SK-N-DZ (cell line): ENCODE results near the gene MGMT.

ENCODE experiments used
- DNase-seq: peaks from one replicate; pipeline ENCODE4 v3.0.0-alpha.2; 2015; ENCODE audit warnings: low spot score

The MGMT gene

DNA sequence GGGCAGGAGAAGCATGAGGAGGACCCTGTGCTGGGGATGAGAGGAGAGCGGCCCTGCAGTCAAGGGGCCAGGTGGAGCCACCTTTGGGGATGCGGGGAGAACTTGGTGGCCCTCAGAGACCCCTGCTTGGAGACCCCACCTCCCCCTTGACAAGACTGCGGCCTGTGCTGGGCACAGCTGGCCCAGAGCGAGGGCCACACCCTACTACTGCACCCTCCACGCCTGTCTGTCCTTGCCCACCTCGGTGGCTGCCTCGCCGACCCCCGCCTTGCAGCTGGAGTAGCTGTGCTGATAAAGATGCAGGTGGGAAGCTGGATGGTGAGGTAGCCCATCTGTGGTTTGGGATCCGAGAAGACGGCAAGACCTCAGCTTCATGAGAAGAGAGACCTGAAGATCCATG, 186.8 kb downstream of the MGMT start:
- no peak for DNase-seq

DNA sequence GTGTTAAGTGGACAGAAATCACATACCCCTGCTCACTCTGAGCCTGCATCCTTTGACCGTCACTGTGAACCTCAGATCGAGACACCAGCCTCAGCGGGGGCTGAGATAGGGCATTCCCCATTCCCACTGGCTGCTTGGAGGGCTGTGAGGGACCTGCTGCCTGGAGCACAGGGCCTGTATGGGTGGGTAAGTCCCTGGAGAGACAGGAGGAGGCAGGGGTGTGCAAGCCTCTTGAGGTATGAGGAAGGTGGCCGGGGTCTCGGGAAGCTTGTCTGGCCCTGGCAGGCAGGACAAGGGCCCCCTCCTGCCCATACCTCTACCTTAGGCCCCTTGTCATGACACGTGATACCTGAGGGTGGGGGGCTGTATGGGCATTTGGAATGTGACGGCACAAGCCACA, 187.4 kb downstream of the MGMT start:
- DNase-seq, result no peak

DNA sequence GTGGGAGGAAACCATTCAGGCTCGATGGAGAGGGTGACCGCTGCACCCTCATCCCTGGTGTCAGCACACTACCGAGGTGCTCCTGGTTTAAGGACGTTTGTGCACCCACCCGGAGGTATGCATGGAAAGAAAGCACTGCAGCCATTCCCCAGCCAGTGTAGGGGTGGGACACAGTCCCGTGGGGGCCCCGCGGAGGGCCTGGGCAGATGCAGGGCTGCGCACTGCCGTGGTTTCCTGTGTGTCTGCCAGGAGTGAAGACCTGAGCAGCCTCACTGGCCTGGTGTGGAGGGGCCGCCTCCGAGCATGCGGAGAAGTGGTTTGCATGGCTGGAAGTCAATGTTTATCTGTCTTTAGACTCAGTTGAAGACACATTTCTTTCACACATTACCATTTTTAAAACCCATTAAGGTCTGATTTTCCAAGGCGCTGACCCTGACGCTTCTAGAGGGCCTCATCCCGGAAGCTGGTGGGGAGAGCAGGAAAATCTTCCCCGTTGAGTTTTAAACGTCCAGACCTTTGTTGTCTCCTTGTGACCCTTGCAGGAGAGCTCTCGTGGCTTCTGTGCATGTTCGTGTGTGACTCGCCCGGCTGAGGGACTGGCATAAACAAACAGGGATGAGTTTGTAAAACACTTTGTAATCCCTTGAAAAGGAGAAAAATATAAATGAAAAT, 188.1 kb downstream of the MGMT start:
- DNase-seq, result no peak

DNA sequence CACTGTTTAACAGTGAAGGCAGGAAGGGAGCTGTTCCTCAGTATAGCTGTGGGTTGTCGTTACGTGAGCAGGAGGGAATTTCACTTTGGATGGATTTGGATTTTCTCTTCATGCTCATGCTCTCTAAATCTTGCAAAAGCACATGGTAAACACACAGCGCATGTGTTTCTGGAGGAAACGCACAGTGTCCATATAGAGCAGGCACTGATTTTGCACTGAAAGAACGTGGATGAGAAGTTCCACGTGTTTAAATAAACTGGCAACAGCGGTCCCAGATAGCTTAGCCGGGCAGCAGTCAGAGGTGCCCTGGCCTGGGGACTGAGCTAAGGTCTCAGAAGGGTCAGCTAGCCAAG, 188.6 kb downstream of the MGMT start:
- DNase-seq, result no peak

DNA sequence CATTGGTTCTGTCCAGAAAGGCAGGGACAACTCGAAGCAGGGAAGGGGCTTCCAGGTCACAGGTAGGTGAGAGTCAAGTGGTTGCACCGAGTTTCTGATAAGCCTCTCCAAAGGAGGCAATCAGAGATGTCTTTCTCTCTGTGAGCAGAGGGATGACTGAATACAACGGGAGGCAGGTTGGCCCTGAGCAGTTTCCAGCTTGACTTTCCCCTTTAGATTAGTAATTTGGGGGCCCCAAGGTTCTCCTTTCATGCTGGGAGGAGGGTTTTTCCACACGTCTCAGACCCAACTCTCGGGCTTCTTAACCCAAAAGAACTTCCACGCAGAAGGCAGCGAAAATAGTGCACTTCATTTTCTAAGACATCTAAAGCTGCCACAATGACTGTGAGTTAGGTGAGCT, 189.6 kb downstream of the MGMT start:
- no peak for DNase-seq

DNA sequence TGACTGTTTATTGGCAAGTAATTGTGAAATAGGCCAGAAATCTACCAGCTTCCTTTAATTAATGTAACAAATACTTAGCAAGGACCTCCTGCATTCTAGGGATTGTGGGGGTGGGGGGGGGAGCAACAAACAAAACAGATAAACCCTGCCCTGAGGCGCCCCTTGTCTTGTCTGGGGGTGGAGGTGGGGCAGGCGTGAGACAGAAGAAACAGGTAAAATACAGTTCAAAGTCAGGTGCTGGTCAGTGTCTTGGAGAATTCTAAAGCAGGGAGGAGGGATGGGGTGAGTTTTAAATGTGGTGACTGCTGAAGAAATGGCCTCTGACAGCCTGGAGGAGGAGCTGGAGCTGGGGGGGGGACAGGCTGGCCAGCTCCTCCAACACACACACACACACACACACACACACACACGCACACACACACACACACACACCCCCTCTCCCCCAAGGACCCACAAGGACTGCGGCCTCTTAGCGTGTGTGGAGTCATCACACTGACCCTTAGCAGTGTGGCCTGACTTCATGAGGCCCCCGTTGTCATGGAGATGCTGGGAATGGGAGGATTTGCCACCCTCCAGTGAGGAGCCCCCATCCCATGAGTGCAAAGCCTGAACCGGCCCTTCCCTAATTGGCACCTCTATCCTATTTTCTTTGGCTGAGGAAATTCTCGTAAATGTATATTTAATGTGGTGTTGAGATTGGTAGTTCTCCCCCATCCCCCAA, 190.4 kb downstream of the MGMT start:
- no peak for DNase-seq

DNA sequence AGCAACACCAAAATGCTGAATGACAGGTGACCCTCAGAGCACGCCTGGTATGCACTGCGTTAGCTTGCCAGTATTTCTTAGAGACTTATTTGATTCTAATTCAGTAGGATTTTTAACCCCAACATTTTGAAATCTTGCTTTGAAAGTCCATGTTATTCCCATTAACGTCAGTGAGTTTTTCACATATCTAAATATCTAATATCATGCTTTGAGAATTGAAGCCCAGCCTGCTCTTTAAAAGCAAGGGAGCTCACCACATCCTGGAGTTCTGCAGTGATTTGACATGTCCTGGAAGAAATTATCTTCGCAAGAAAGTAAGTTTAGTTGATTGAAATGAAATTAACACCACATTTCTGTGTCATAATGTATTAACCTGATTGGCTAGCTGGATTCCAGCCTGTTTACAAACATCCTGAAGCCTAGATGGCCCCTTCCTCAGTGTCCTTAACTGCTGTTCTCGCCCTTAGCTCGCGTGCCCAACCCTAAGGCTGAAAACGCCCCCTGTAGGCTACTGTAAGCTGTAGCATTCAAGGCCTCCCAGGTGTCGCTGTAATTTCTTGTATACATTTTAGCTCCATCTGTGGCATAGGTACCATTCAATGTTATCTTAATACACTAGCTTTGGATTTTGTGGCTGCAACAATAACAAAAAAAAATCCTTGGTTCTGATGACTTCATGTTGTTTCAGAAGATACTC, 191.5 kb downstream of the MGMT start:
- DNase-seq, result peak; percentile 13

DNA sequence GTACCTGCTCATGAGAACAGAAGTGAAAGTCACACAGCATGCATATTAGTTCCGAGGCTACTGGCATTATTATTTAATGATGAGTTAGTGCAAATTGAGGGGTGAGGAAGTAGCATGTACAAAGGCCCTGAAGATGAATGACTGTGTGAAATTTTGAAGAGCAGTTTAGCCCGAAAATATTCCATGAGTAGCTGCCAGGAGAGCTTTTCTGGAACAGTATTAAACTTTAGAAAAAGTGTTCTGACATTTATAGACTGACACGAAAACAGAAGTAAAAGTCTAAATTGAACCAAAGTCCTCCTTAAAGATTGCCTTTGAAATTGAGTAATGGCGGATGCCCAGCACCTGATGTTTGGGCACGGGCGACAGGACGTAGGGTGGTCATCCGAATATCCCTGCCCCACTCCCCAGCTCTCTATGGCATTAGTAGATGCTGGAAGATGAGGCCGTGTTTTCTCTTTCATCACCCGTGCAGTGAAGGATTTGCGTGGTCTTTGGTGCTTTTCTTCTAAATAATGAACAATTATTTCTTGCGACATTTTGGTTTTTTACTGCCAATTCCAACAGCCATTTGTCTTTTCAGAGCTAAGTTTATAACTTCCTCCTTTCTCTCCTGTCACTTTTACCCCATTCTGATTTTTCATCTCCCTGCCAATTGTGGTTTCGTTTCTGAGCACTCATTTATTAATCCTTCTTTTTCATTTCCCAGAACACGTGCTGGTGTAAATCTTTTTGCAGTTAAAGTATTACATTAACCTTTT, 192.6 kb downstream of the MGMT start:
- no peak for DNase-seq

DNA sequence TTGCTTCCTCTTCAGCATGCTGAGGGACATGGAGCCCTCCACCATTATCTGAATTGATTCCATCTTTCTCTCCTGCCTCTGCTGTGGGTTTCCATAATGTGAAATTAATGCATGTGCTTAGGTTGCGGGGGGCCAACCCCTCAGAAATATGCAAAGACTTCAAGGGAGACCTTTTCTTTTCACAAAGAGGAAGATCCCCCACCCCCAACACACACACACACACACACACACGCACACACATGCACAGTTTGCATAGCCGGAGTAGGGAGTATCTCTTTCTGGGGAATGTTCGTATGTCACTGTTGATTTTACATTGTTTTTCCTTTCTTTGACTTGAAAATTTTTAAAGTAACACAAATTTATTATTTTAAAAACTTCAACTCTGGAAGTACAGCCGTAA, 193.5 kb downstream of the MGMT start:
- no peak for DNase-seq

DNA sequence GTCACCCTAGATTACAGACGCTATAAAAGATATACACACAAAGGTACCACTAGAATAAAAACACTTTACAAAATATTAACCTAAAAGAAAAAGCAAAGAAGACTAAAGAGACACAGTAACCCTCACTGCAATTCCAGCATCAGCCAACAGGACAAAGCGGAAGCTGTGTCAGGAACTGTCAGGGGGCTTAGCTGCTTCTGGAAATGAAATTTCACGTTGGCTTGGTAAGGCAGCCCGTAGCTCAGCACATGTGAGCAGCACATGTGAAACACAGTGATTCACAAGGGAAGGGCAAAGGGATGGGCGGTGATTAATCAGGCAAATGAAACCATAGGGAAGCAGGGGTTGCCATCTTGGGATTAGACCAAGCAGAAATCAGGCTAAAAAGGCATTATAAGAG, 195.4 kb downstream of the MGMT start:
- no peak for DNase-seq

DNA sequence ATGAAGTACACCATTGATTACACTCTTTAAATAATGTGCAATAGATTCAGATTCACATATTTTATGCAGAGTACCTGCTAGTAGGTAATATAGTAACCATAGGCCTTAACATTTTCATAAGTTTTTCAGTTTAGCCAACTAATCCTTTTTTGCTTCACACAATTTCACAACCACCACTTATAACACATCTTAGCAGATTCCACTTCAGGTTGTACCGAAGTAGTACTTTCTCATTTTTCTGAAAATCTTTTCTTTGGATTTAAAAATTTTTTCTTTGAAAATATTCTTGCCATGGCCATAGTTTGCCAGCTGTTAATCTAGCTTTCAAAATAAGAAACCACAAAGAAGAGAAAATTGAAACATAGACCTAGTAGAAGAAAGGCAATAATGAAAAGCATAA, 203.1 kb downstream of the MGMT start:
- DNase-seq, result no peak

DNA sequence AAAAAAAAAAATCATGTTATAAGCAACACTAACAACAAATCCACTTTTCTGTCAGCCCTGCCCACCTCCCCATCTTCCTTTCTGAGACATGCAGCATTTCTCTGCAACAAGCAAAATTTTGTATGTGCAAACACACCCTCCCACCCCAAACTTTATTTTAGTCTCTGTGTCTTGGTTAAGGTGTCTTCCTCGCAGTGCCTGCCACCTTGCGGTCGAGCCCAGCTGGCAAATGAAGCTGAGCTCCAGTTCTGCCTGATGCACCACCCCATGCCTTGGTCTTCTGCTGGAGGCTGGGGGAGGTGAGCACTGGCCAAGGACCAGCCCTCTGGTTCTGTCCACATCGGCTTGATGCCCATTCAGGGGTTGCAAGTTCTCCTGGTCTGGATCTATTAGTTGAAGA, 206.3 kb downstream of the MGMT start:
- DNase-seq, result no peak

DNA sequence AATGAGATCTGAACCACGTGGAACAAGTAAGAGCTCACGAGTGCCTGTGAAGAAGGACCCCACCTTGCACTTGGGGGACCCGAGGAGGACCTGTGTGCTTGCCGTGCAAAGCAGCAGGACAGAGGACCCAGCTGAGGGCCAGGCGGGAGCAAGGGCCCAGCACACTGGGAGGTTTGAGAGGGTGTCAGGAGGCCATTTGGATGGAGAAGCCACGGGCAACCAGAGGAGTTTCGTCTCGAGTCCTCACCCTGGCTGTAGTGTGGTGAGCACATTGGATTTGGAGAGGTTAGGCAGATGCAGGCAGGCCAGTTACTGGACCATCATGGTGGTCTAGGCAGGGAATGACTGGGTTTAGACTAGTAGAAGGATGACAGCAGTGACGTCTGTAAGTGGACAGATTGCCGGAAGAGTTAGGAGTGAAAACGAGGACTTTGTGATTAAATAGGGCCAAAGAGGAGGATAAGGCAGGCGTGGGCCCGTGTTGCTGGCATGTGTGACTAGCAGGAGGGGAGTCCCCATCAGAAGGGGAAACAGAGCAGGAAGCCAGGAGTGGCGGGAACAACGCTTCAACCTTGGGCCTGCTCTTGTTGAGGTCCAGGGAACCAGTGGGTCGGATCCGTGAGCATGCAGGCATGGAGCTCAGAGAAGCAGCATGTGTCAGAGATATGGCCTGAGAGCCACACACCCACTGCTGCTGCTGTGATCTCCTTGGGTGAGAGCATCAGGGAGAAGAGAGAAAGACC, 208.2 kb downstream of the MGMT start:
- no peak for DNase-seq

DNA sequence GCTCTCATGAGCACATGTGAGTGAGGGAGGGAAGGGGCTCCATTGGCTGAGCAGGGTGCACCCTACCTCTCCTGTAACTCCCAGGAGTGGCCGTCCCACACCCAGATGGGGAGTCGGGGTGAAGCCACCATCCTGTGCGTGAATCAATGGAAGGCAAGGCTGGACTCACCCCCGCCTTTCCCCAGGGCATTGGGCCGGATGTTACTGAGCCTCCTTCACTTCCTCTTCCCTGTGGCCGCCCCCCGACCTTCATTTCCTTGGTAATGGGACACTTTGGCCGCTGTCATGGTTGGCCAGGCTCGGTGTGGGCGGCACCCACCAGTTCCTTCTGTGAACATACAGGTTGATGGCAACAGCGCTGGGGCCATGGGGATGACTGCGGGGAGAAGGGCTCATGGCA, 209.0 kb downstream of the MGMT start:
- DNase-seq, result no peak

DNA sequence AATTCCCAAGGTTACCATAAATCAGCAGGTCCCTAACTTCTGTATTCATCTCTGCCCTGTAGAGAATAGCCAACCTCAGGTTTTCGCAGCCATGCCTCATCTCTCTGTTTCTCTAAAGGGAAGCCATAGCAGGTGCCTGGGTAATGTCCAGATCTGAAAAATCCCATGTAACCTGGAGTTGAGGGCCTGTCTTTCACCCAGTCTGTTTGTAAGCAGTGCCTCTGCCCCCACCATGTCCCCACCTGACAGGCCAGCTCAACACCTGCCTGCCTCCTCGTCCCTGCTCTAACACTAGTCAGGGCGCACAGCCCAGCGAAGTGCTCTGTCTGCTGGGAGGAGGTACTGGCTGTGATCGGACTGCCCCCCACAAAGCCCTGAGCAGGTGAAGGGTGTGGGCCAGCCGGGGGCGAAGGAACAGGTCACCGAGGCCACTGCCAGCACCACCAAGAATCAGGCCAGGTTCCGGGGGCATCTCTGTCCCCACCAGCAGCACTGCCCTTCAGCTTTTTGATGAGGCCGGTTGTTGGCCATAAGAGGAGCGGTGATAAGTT, 210.4 kb downstream of the MGMT start:
- DNase-seq, result no peak

DNA sequence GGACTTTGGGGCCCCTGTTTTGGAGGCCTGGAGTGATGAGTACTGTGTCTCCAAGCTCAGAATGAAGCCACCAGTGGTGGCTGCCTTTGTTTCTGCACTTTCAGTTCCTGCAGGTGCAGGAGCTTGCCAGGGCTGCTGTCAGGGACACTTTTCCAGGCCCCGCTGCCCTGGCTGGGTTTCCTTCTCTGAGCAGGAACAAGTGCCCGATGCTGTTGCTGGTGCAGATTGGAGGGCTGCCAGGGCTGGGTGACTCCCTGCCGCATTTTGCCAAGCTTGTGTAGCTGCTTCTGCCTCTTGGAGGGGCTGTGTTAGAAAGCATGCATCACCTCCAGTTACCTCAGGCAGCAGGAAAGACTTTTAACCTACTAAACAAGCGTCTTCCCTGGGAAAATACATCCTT, 211.1 kb downstream of the MGMT start:
- DNase-seq, result no peak

DNA sequence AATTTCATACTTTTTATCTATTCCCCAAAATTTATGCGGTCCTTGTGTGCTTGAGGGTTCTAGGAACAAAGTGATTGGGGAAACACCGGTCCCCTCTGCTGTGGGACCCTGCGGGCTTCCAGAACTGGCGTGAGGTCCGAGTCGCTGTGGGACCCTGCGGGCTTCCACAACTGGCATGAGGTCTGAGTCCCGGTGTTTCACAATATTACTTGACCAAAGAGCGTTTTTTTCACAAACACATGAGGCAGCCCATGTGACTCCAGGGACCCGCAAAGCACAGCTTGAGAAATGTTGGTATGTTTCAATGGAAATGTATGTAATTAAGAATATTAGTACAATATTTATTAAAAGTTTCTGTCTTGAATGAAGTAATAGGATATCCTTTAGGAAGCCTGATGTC, 212.2 kb downstream of the MGMT start:
- no peak for DNase-seq

DNA sequence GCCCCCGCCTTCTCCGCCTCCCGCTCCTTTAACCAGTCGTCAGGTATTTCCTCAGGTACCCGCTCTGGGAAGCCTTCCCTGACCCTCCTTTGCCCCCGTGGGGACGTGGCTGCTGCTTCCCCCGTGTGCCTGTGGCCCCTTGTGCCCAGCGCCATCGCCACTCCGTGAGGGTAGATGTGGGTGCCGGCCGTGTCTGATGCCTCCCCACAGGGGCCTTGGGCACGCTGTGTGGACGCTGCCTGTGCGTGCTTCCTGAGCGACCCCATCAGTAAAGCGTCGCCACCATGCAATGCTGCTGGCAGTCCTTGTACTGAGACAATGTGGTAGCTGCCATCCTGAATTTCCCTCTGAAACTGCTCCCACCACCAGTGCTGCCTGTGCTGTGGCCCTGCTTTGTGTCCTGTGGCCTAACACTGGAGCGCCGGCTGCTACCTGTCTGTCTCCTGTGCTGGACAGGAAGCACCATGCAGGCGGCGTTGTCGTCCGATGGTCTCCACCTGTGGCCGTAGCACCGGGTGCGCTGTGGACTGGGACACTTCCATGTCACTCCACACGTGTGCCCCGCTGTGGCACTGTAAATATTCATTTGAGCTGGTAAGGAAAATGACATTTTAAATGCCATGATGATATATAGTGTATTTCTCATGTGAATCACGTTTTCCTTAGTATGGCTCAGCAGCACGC, 213.8 kb downstream of the MGMT start:
- DNase-seq, result no peak

DNA sequence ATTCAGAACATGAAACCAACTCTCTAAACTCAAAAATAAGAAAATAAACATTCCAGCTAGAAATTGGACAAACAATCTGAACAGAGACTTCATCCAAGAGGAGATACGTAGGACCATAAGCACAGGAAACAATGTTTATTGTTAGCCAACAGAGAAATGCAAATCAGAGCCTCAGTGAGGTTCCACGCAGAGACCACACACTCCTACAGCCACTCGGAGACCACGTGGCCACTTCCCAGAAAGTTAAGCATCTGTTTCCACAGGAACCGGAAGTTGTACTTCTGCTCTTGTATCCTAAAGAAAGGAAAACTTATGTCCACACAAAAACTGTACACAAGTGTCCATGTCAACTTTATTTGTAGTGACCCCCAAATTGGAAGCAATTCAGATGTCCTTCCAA, 214.8 kb downstream of the MGMT start:
- no peak for DNase-seq

DNA sequence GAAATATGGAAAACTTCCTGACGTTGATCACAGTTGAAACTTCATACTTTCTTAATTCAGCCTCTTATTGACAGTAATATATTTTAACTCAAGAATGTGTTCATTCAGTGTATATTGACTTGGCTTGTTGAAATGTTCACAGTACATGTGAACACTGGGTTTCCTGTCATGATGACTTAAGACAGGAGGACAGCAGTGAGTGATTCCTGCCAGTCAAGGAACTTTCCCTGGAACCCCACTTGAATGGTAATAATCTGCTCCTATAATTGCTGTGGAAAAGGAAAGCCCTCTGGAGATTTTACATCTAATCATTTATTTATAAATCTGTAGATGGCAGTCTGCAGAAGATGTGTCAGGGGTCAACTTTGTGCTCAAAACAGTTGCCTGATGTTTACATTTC, 216.5 kb downstream of the MGMT start:
- DNase-seq, result no peak

DNA sequence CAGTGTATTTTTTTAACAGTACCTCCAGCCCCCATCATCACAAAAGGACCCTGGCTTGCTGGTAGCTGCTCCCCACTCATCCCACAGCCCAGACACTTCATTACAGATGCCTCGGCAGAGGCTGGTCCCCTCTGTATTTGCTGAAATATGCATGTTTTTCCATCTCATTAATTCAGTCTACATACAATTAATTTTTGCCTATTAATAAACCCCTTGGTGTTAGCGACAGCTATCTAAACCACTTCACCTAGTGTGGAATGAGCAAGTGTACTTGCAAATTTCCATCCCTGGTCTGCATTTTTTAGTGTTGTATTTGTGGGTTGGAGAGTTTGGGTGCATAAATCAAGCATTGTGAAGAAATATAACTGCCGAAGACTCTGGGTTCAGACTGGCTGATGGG, 216.9 kb downstream of the MGMT start:
- DNase-seq, result no peak
